HepG2 (cell line): ENCODE results near the gene SUCLA2. TPM values are rescaled to one million over a fixed set of nuclear protein-coding genes. Genes with fewer than 3 reads are reported as not detected.

ENCODE experiments used
- AKAP8 ChIP-seq: sonication (generic); formaldehyde crosslinking; IDR thresholded peaks from 2 replicates; pipeline ENCODE4 v1.5.1; 2020; ENCODE audit warnings: mild to moderate bottlenecking, missing genetic modification reagents
- ARNT2 ChIP-seq: sonication (generic); formaldehyde crosslinking; IDR thresholded peaks from 2 replicates; pipeline ENCODE4 v1.8.0; 2022; ENCODE audit warnings: mild to moderate bottlenecking, low read depth, missing genetic modification reagents, moderate library complexity
- ATF4 ChIP-seq, 2 experiments: fragments of 450-650 bp in 1 of 2; sonication (generic) in 1 of 2; formaldehyde crosslinking; IDR thresholded peaks; 2 replicates each; pipeline versions ENCODE4 v1.5.0 to v1.8.0; 2020 to 2022; ENCODE audit warnings: mild to moderate bottlenecking in 1 of 2, missing genetic modification reagents in 1 of 2
- BRD4 ChIP-seq: sonication (generic); formaldehyde crosslinking; IDR thresholded peaks from 2 replicates; pipeline ENCODE4 v1.4.0; 2020; ENCODE audit warnings: missing genetic modification reagents
- CREB1 ChIP-seq, 2 experiments: fragments of 450-650 bp in 1 of 2; IDR thresholded peaks; 2 replicates each; pipeline ENCODE4 v1.6.1; 2016 to 2017; ENCODE audit warnings: control low read depth in 1 of 2, mild to moderate bottlenecking in 1 of 2, missing compliant biosample characterization in 1 of 2, missing genetic modification characterization in 1 of 2
- ISL2 ChIP-seq: sonication (generic); formaldehyde crosslinking; IDR thresholded peaks from 2 replicates; pipeline ENCODE4 v1.5.0; 2020; ENCODE audit warnings: missing genetic modification reagents
- JDP2 ChIP-seq: sonication (generic); formaldehyde crosslinking; IDR thresholded peaks from 2 replicates; pipeline ENCODE4 v1.8.1; 2022; ENCODE audit warnings: missing genetic modification reagents, borderline replicate concordance
- MXD1 ChIP-seq: sonication (generic); formaldehyde crosslinking; IDR thresholded peaks from 2 replicates; pipeline ENCODE4 v1.4.0; 2020; ENCODE audit warnings: mild to moderate bottlenecking, missing genetic modification reagents
- NFKBIZ ChIP-seq: IDR thresholded peaks from 2 replicates; pipeline ENCODE4 v1.6.1; 2018; ENCODE audit warnings: missing genetic modification reagents, missing compliant biosample characterization
- NFRKB ChIP-seq: fragments of 450-650 bp; IDR thresholded peaks from 2 replicates; pipeline ENCODE4 v1.6.1; 2017
- NRL ChIP-seq: sonication (generic); formaldehyde crosslinking; IDR thresholded peaks from 2 replicates; pipeline ENCODE4 v1.5.0; 2020; ENCODE audit warnings: missing genetic modification reagents, mild to moderate bottlenecking, moderate library complexity, borderline replicate concordance
- PHF20 ChIP-seq: sonication (generic); formaldehyde crosslinking; IDR thresholded peaks from 2 replicates; pipeline ENCODE4 v1.5.0; 2020; ENCODE audit warnings: mild to moderate bottlenecking, missing genetic modification reagents
- TFDP2 ChIP-seq: sonication (generic); formaldehyde crosslinking; IDR thresholded peaks from 2 replicates; pipeline ENCODE4 v1.4.0; 2020; ENCODE audit warnings: missing genetic modification reagents
- ZBTB3 ChIP-seq: sonication (generic); formaldehyde crosslinking; IDR thresholded peaks from 2 replicates; pipeline ENCODE4 v1.4.0; 2020; ENCODE audit warnings: low read depth, mild to moderate bottlenecking, moderate library complexity, missing genetic modification reagents, borderline replicate concordance
- ZNF101 ChIP-seq: sonication (generic); formaldehyde crosslinking; IDR thresholded peaks from 2 replicates; pipeline ENCODE4 v1.4.0; 2020; ENCODE audit warnings: mild to moderate bottlenecking, low read depth, missing genetic modification reagents, borderline replicate concordance
- ZNF12 ChIP-seq: sonication (generic); formaldehyde crosslinking; IDR thresholded peaks from 2 replicates; pipeline ENCODE4 v1.5.0; 2020; ENCODE audit warnings: missing genetic modification reagents
- ZNF572 ChIP-seq: sonication (generic); formaldehyde crosslinking; IDR thresholded peaks from 2 replicates; pipeline ENCODE4 v1.5.1; 2020; ENCODE audit warnings: mild to moderate bottlenecking, missing genetic modification reagents
- ZNF629 ChIP-seq: sonication (generic); formaldehyde crosslinking; conservative IDR thresholded peaks from 2 replicates; pipeline ENCODE4 v1.5.0; 2020; ENCODE audit warnings: missing genetic modification reagents
- ZNF670 ChIP-seq: sonication (generic); formaldehyde crosslinking; IDR thresholded peaks from 2 replicates; pipeline ENCODE4 v1.8.0; 2022; ENCODE audit warnings: mild to moderate bottlenecking, missing genetic modification reagents, borderline replicate concordance
- ZNF720 ChIP-seq: sonication (generic); formaldehyde crosslinking; IDR thresholded peaks from 2 replicates; pipeline ENCODE4 v1.4.0; 2020; ENCODE audit warnings: missing genetic modification reagents
- ZNF775 ChIP-seq: sonication (generic); formaldehyde crosslinking; IDR thresholded peaks from 2 replicates; pipeline ENCODE4 v1.4.0; 2020; ENCODE audit warnings: missing genetic modification reagents, mild to moderate bottlenecking, moderate library complexity, borderline replicate concordance
- polyA plus RNA-seq, 8 experiments: library from polyadenylated mRNA; depleted of rRNA in 3 of 8; stranded (reverse) in 7 of 8; unstranded in 1 of 8; fragments of >200 nt; fragmentation: Illumina TruSeq in 4 of 8; extraction: Trizol in 4 of 8; gene quantifications; 2 replicates each; pipeline versions ENCODE4 v1.2.1 to v1.2.3, GENCODE V29; 2011 to 2016; ENCODE audit warnings: low read depth in 4 of 8, missing spikeins in 1 of 8, mixed read lengths in 1 of 8; ENCODE audit not compliant: insufficient read depth in 1 of 8
- total RNA-seq, 5 experiments: library from RNA; depleted of rRNA; stranded (reverse); fragments of >200 nt; fragmentation: Illumina TruSeq; extraction: Trizol; gene quantifications; 2 replicates each; pipeline ENCODE4 v1.2.3, GENCODE V29; 2016; ENCODE audit warnings: low read depth in 1 of 5
- TF ChIP-seq, protein P1 (sequence below): IDR thresholded peaks from 2 replicates; pipeline ENCODE4 v1.6.1; 2016; ENCODE audit warnings: missing compliant biosample characterization, missing genetic modification reagents, borderline replicate concordance

The SUCLA2 gene
- total and polyA plus RNA-seq, 2 of the 13 experiments (the other 11 are each of a cell fraction or from before 2014, with no cell fraction given) = 28.4 to 77.1 TPM

DNA sequence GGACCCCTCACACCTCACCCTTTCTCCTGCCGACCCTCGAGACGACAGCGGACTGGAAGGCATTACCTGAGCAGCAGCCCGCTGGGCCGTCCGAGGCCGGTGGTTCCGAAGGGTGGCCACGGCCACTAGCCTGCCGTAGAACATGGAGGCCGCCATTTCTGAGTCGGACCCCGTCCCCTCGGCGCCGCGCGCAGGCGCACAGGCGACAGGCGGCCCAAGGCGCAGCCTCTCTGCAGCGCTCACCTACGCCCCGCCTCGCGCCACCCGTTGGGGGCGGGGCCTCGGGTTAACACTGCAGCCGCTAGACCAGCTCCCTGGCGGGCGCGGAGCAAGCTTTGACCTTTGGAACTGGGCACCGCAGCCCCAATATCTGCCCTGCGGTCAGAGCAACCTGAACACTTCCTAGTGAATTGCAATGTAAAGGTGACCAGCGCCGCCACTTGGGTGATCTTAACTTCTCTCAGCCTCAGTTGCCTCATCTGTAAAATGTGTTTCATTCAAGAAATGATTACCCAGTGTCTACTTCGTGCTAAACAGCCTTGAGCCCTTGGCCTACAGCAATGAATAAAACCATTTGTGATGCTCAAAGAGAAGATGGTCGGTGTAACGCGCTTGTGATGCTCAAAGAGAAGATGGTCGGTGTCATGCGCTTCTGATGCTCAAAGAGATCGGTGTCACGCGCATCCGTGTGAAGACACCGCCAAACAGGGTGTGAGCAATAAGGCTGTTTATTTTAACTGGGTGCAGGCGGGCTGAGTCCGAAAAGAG lies at the start of gene SUCLA2 (continued):
- peak; percentile 93; the same call in 1 of the 2 replicates for TF ChIP-seq MXD1 (CRISPR knock-in tag)
- TF ChIP-seq, protein P1, sequence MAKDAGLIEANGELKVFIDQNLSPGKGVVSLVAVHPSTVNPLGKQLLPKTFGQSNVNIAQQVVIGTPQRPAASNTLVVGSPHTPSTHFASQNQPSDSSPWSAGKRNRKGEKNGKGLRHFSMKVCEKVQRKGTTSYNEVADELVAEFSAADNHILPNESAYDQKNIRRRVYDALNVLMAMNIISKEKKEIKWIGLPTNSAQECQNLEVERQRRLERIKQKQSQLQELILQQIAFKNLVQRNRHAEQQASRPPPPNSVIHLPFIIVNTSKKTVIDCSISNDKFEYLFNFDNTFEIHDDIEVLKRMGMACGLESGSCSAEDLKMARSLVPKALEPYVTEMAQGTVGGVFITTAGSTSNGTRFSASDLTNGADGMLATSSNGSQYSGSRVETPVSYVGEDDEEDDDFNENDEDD (CRISPR knock-in tag) = no peak; the same call in 1 of the 2 replicates
- TF ChIP-seq ZNF720 (CRISPR knock-in tag) = no peak
- peak; percentile 79; the same call in 1 of the 2 replicates for TF ChIP-seq ARNT2 (CRISPR knock-in tag)
- no peak for TF ChIP-seq JDP2 (CRISPR knock-in tag)
- TF ChIP-seq ZNF12 (CRISPR knock-in tag) = no peak
- peak; percentile 53; the same call in 1 of the 2 replicates for TF ChIP-seq BRD4 (CRISPR knock-in tag)
- no peak for TF ChIP-seq ZNF670 (CRISPR knock-in tag)
- no peak for TF ChIP-seq ZNF775 (CRISPR knock-in tag)
- no peak for TF ChIP-seq NRL (CRISPR knock-in tag)
- no peak for TF ChIP-seq ATF4 (CRISPR knock-in tag; IDR thresholded peaks at IDR 0.05)
- TF ChIP-seq NFKBIZ (CRISPR knock-in tag) = no peak
- no peak; the same call in 1 of the 2 replicates for TF ChIP-seq ISL2
- 0 out of 2 replicates have a peak, but pooled peaks have one; percentile 13 for TF ChIP-seq ZBTB3 (CRISPR knock-in tag)
- peak; percentile 97 for TF ChIP-seq ZNF629
- 0 out of 2 replicates have a peak, but pooled peaks have one; percentile 27 for TF ChIP-seq ZNF572 (CRISPR knock-in tag)
- TF ChIP-seq TFDP2 (CRISPR knock-in tag) = peak; percentile 65
- TF ChIP-seq PHF20 (CRISPR knock-in tag) = peak; percentile 86
- TF ChIP-seq ZNF101 = no peak
- TF ChIP-seq AKAP8 (CRISPR knock-in tag) = peak; percentile 51; the same call in 1 of the 2 replicates
- TF ChIP-seq CREB1 (IDR thresholded peaks at IDR 0.05) = no peak
- no peak for TF ChIP-seq CREB1 (CRISPR knock-in tag; IDR thresholded peaks at IDR 0.05)
- TF ChIP-seq NFRKB = no peak
